Dedifferentiated amniotic fluid mesenchymal stem cell (primary cell): ENCODE measurements around the gene OPA3.

Source experiments
- DNase-seq: peaks from one replicate; pipeline ENCODE4 v3.0.0-alpha.2; 2016; ENCODE audit errors: extremely low spot score

Gene OPA3

DNA sequence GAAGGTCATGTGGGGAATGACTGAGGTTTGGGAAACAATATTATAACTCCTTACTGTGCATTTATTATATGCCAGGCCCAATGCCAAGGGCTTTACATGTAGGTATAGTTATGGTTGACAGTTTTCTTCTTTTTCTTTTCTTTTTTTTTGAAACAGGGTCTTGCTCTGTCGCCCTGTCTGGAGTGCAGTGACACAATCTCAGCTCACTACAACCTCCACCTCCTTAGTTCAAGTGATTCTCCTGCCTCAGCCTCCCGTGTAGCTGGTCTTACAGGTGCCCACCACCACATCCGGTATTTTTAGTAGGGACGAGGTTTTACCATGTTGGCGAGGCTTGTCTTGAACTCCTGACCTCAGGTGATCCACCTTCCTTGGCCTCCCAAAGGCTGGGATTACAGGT, 101.6 kb downstream of the OPA3 start:
- DNase-seq = no peak

DNA sequence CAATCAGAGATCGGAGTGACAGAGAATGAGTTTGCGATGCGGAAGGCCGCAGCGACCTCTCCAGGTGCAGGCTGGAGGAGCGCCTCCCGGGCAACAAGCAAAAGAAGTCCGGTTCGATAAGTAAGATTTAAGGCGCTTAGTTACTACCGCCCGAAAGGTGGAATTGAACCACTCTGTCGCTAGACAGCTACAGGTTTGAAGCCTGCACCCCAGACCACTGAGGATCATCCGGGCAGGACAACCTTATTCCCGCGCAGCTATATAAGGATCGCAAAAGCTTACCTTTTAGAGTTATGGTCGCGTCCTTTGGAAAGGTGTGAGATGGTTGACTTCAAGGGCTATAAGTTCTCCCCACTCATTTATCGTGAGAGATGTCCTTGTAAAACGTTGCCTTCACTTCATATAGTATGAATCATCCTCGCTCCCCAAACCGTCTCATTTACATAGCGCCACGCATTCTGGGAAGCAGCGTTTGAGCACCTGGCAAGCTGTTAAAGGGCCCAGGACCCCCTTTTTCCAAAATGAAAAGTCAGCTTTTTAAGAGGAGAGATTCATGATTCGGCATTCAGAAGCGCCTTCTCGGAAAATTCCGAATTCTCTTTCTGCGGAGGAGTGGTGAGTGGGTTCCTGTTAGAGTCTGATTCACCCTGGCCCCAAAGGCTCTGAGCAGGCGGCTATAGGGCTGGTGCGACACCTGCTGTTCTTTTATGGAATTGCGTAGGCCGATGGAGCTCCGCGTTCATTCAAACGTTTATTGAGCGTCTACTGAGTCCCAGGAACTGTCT, 106.0 kb downstream of the OPA3 start:
- peak; percentile 91 for DNase-seq

DNA sequence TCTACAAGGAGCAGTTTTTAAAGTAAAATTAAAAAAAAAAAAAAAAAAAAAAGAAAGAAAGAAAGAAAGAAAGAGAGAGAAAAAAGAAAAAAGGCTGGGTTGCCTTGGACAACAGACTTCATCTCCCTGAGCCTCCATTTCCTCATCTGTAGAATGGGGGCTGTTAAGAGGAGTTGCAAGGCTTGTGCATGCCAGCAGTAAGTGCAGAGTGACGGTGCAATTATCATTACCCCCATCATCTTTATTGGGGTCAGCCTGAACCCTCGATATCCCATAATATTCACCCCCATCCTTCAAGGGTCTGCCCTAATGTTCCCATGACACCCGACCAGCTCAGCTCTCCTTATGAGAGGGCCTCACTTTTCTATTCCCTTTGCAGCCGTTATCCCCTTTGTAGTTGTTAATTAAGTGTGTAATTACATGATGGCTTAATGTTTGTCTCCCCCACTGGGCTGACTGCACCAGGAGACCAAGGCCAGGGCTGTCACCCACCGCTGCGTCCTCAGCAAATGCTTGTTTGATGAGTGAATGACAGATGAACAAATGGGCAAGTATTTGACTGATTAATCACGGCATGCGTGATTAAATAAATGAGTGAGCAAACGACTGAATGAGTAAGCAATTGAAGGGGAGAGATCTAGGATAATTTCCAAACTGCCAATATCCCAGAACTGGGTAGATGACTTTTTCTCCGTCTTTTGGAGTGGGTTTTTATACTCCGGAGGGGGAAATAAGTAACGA, 106.7 kb downstream of the OPA3 start:
- DNase-seq = peak; percentile 35
